Neural crest cell (in vitro differentiated cells): ENCODE measurements around the gene CHSY3. TPM values are rescaled to one million over a fixed set of nuclear protein-coding genes. Genes with fewer than 3 reads are reported as not detected.

Experiments
- DNase-seq: peaks from one replicate; pipeline ENCODE4 v3.0.0; 2021; ENCODE audit warnings: low read depth, mixed read lengths, low spot score
- H3K27ac Mint-ChIP-seq: one replicate; pipeline ENCODE4 v1.8.0; 2021; ENCODE audit warnings: mild to moderate bottlenecking, mixed read lengths; ENCODE audit not compliant: unreplicated experiment
- H3K27me3 Mint-ChIP-seq: 2 replicates; pipeline ENCODE4 v1.8.0; 2021; ENCODE audit warnings: low read depth, mild to moderate bottlenecking, mixed read lengths
- H3K36me3 Mint-ChIP-seq: 2 replicates; pipeline ENCODE4 v1.8.0; 2021; ENCODE audit warnings: low read depth, mild to moderate bottlenecking, mixed read lengths
- H3K4me1 Mint-ChIP-seq: 2 replicates; pipeline ENCODE4 v1.8.0; 2021; ENCODE audit warnings: mixed read lengths
- H3K4me3 Mint-ChIP-seq: one replicate; pipeline ENCODE4 v1.8.0; 2021; ENCODE audit warnings: mild to moderate bottlenecking, mixed read lengths
- H3K9me3 Mint-ChIP-seq: 2 replicates; pipeline ENCODE4 v1.8.0; 2021; ENCODE audit warnings: mixed read lengths
- total RNA-seq: library from RNA; stranded (reverse); gene quantifications from 2 replicates; pipeline ENCODE4 v1.2.1, GENCODE V29; 2021
- TF ChIP-seq, protein P1 (sequence below): fragments of 200-600 bp; sonication (generic); conservative IDR thresholded peaks from 2 replicates; pipeline ENCODE4 v1.5.0; 2021; ENCODE audit warnings: antibody characterized with exemption, mild to moderate bottlenecking

CHSY3 gene
- total RNA-seq, 1 donor from 2014 or later: 0.91 TPM

DNA sequence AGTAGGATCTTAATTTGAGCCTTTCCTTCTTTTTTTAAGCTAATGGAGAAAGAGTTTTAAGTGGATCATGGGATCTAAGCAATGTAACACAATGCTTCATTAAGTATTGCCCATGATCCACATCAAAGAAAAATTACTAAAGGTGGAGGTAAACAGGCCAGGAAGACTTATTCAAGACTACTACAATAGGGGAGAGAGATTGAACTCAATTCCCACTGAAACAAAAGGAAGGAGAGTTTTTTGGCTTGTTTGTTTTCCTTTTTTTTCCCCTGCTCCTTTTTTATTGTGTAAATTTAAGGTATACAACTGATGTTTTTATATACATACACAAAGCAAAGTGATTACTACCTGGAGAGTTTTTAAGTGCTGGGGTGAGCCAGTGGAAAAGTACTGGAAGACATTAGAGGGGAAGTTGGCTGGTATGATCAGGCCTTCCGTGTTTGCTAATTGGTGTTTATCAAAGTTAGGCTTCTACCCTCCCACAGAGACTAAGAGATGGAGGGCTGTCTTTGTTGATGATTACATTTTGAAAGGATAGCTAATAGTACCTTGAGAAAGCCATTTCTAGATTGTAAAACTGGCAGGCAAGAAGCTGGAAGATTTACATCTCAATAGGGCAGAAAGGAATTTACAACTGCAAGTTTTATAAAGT, 262.7 kb downstream of the CHSY3 start:
- no peak for DNase-seq
- Mint-ChIP-seq H3K27me3 (no peaks in the 10 kb centered on the region), H3K9me3 (no peaks in the 10 kb centered on the region), H3K4me1 (no peaks in the 10 kb centered on the region), H3K4me3 (no peak overlapping the region), H3K27ac (no peak overlapping the region), H3K36me3 (no peaks in the 10 kb centered on the region)
- TF ChIP-seq, protein P1, sequence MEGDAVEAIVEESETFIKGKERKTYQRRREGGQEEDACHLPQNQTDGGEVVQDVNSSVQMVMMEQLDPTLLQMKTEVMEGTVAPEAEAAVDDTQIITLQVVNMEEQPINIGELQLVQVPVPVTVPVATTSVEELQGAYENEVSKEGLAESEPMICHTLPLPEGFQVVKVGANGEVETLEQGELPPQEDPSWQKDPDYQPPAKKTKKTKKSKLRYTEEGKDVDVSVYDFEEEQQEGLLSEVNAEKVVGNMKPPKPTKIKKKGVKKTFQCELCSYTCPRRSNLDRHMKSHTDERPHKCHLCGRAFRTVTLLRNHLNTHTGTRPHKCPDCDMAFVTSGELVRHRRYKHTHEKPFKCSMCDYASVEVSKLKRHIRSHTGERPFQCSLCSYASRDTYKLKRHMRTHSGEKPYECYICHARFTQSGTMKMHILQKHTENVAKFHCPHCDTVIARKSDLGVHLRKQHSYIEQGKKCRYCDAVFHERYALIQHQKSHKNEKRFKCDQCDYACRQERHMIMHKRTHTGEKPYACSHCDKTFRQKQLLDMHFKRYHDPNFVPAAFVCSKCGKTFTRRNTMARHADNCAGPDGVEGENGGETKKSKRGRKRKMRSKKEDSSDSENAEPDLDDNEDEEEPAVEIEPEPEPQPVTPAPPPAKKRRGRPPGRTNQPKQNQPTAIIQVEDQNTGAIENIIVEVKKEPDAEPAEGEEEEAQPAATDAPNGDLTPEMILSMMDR: no peak

DNA sequence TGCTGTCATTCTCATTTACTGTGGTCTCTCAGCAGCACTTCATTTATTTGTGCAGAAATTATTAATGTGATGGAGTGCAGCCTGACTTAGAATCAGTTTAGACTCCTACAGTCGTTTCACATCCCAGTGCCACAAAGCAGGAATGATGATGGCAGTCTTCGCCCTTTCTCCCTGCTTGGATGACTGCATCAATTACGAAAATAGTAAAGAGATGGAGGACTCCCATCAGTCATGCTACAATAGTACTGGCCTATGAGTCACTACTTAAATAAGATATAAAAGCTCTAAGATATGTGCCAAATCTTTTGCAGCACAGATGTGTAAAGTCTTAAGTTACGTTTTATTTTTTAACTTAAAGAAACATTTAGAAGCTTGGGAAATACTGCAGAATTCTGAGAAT, 263.9 kb downstream of the CHSY3 start:
- H3K27me3 Mint-ChIP-seq: no peaks in the 10 kb centered on the region
- H3K9me3 Mint-ChIP-seq: no peaks in the 10 kb centered on the region
- no peak overlapping the region for H3K27ac Mint-ChIP-seq
- DNase-seq: no peak
- TF ChIP-seq, protein P1: no peak
- H3K36me3 Mint-ChIP-seq: no peaks in the 10 kb centered on the region
- no peaks in the 10 kb centered on the region for H3K4me1 Mint-ChIP-seq
- no peak overlapping the region for H3K4me3 Mint-ChIP-seq

DNA sequence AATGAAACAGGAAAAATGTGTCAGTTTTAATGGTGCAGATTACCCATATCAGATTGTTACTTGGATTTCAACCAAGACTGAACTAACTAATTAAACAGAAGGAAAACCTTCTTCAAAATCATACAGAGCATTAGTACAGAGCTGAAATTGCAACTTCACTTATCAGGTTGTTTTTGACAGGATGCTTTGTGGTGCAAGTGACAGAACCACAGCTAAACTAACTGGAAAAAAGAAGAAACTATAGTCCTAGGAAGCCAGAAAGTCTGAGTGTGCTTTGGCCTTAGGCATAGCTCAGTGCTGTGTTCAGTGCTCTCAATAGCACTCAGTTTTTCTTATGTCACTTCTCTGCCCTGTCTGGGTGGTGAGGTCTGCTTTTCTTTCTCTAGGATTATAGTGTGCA, 267.4 kb downstream of the CHSY3 start:
- H3K4me3 Mint-ChIP-seq: no peak overlapping the region
- H3K27me3 Mint-ChIP-seq: no peaks in the 10 kb centered on the region
- H3K9me3 Mint-ChIP-seq: no peaks in the 10 kb centered on the region
- TF ChIP-seq, protein P1: no peak
- H3K4me1 Mint-ChIP-seq: no peaks in the 10 kb centered on the region
- no peak overlapping the region for H3K27ac Mint-ChIP-seq
- H3K36me3 Mint-ChIP-seq: no peaks in the 10 kb centered on the region
- no peak for DNase-seq

DNA sequence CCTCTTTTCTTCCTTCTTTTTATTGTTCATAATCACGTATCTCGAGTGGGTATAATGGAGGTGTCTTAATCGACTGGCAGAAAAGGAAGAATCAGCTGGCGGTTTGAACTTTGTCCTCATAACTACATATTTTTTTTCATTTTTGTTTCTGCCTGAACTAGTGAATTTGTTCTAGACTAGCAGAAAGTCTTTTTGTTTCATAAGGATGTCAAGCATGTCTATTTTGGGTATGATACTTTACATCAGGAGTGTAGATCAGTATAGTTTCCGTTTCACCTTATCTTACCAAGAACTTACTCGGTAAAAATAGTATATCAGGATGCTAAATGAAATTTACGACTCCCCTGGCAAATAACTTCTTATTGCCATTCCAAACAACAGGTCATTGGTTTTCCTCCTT, 278.9 kb downstream of the CHSY3 start:
- Mint-ChIP-seq H3K36me3 (no peaks in the 10 kb centered on the region), H3K4me3 (no peak overlapping the region), H3K27me3 (no peaks in the 10 kb centered on the region), H3K4me1 (no peaks in the 10 kb centered on the region), H3K27ac (no peak overlapping the region), H3K9me3 (no peaks in the 10 kb centered on the region)
- no peak for DNase-seq
- TF ChIP-seq, protein P1: no peak

DNA sequence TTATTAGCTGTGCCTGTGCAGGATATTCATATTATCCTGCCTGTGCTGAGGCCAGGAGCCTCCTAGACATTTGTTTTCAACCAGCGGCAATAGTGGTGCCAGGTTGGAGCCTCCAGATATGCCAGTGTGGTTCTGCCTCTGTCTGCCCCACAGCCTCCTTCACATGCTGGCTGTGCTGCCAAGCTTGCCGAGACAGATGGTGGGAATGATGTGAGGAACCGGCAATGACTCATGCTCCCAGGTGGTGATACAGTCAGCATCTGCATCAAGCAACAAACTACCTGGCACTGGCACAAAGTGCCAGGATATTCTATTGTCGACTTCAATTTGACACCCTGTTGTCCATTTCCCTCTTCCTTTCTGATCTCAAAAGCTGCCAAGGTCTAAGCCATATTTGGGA, 285.7 kb downstream of the CHSY3 start:
- no peaks in the 10 kb centered on the region for H3K9me3 Mint-ChIP-seq
- TF ChIP-seq, protein P1: no peak
- no peaks in the 10 kb centered on the region for H3K36me3 Mint-ChIP-seq
- DNase-seq: no peak
- H3K27ac Mint-ChIP-seq: no peak overlapping the region
- H3K4me1 Mint-ChIP-seq: no peaks in the 10 kb centered on the region
- no peak overlapping the region for H3K4me3 Mint-ChIP-seq
- H3K27me3 Mint-ChIP-seq: no peaks in the 10 kb centered on the region
